ENCODE results near the gene UBR7. TPM values are rescaled to one million over a fixed set of nuclear protein-coding genes. Genes with fewer than 3 reads are reported as not detected.

Gene UBR7
- total RNA-seq, 1 donor from 2014 or later = 7.8 TPM

- H3K79me2 ChIP-seq (ENCODE audit: insufficient read depth, low read length) = peaks cover 28% of the 10 kb centered on the region
- H3K9me3 ChIP-seq (ENCODE audit: insufficient read depth, low read depth, low read length) = no peaks in the 10 kb centered on the region
- H3K27me3 Mint-ChIP-seq (ENCODE audit: low read depth, unreplicated experiment) = no peaks in the 10 kb centered on the region
- H3K36me3 Mint-ChIP-seq (ENCODE audit: low read depth, unreplicated experiment) = peaks cover 3% of the 10 kb centered on the region
- H3K4me2 ChIP-seq (ENCODE audit: low read length) = peak overlapping the region; percentile 100
- H3K9me3 Mint-ChIP-seq (ENCODE audit: unreplicated experiment) = no peaks in the 10 kb centered on the region
- peaks cover 6% of the 10 kb centered on the region for H3K4me1 ChIP-seq (ENCODE audit: insufficient read depth, low read length)
- TF ChIP-seq, protein P1, sequence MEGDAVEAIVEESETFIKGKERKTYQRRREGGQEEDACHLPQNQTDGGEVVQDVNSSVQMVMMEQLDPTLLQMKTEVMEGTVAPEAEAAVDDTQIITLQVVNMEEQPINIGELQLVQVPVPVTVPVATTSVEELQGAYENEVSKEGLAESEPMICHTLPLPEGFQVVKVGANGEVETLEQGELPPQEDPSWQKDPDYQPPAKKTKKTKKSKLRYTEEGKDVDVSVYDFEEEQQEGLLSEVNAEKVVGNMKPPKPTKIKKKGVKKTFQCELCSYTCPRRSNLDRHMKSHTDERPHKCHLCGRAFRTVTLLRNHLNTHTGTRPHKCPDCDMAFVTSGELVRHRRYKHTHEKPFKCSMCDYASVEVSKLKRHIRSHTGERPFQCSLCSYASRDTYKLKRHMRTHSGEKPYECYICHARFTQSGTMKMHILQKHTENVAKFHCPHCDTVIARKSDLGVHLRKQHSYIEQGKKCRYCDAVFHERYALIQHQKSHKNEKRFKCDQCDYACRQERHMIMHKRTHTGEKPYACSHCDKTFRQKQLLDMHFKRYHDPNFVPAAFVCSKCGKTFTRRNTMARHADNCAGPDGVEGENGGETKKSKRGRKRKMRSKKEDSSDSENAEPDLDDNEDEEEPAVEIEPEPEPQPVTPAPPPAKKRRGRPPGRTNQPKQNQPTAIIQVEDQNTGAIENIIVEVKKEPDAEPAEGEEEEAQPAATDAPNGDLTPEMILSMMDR (IDR thresholded peaks at IDR 0.05; ENCODE audit: insufficient read depth, low read depth, low read length) = no peak
- TF ChIP-seq EZH2 (IDR thresholded peaks at IDR 0.05; ENCODE audit: insufficient read depth, low read length) = no peak
- H3K4me3 ChIP-seq (ENCODE audit: insufficient read depth, low read depth, low read length) = peak overlapping the region; percentile 98
- H3K36me3 ChIP-seq (ENCODE audit: insufficient read depth, low read length) = peaks cover 5% of the 10 kb centered on the region
- no peaks in the 10 kb centered on the region for H3K27me3 ChIP-seq (ENCODE audit: insufficient read depth, low read length)
- FAIRE-seq (no peak), DNase-seq (ENCODE audit: low read depth) (no peak)
- H3K9ac ChIP-seq (ENCODE audit: low read length) = peak overlapping the region; percentile 99
- peaks cover 15% of the 10 kb centered on the region for H4K20me1 ChIP-seq (ENCODE audit: insufficient read depth, low read length)
- peak overlapping the region; percentile 91 for H3K27ac Mint-ChIP-seq (ENCODE audit: unreplicated experiment)
- peak overlapping the region; percentile 82 for H3K27ac ChIP-seq (ENCODE audit: low read depth, low read length)
- peak overlapping the region; percentile 97 for H3K4me3 Mint-ChIP-seq (ENCODE audit: unreplicated experiment)
- peak overlapping the region; percentile 94 for H2AFZ ChIP-seq (ENCODE audit: low read depth, low read length)
- H3K4me1 Mint-ChIP-seq (ENCODE audit: low read depth, unreplicated experiment) = peaks cover 6% of the 10 kb centered on the region
Observed at GRCh38 chr14:93185349-93185720, 21.7 kb upstream of the UBR7 start.

DNA sequence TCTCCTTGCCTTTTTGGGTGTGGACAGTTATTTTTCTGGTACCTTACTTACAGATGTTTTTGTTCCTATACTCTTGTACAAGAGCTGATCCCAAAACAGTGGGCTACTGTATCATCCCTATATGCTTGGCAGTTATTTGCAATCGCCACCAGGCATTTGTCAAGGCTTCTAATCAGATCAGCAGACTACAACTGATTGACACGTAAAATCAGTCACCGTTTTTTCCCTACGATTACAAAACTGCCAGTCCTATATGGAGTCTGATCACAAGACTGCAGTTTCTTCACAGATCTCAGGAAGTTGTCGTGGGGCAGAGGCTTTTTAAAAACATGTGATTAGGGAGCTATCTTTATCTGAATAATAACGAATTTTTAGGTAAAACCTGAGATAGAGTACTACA, 20.6 kb upstream of the UBR7 start:
- Histone ChIP-seq H3K4me1 (ENCODE audit: insufficient read depth, low read length) (peaks cover 6% of the 10 kb centered on the region), H3K9ac (ENCODE audit: low read length) (no peak overlapping the region), H4K20me1 (ENCODE audit: insufficient read depth, low read length) (peaks cover 15% of the 10 kb centered on the region), H3K4me3 (ENCODE audit: insufficient read depth, low read depth, low read length) (no peak overlapping the region), H3K79me2 (ENCODE audit: insufficient read depth, low read length) (peaks cover 28% of the 10 kb centered on the region), H2AFZ (ENCODE audit: low read depth, low read length) (no peak overlapping the region), H3K36me3 (ENCODE audit: insufficient read depth, low read length) (peaks cover 7% of the 10 kb centered on the region), H3K27ac (ENCODE audit: low read depth, low read length) (no peak overlapping the region), H3K9me3 (ENCODE audit: insufficient read depth, low read depth, low read length) (no peaks in the 10 kb centered on the region), H3K4me2 (ENCODE audit: low read length) (no peak overlapping the region), H3K27me3 (ENCODE audit: insufficient read depth, low read length) (no peaks in the 10 kb centered on the region)
- Mint-ChIP-seq H3K9me3 (ENCODE audit: unreplicated experiment) (no peaks in the 10 kb centered on the region), H3K27ac (ENCODE audit: unreplicated experiment) (no peak overlapping the region), H3K4me3 (ENCODE audit: unreplicated experiment) (no peak overlapping the region), H3K36me3 (ENCODE audit: low read depth, unreplicated experiment) (peaks cover 3% of the 10 kb centered on the region), H3K4me1 (ENCODE audit: low read depth, unreplicated experiment) (peaks cover 6% of the 10 kb centered on the region), H3K27me3 (ENCODE audit: low read depth, unreplicated experiment) (no peaks in the 10 kb centered on the region)
- no peak for FAIRE-seq
- no peak for DNase-seq (ENCODE audit: low read depth)
- TF ChIP-seq EZH2 (IDR thresholded peaks at IDR 0.05; ENCODE audit: insufficient read depth, low read length) = no peak
- TF ChIP-seq, protein P1 (IDR thresholded peaks at IDR 0.05; ENCODE audit: insufficient read depth, low read depth, low read length) = no peak

GRCh38 chr14:93186956-93187355, 20.1 kb upstream of the UBR7 start:
- Mint-ChIP-seq H3K4me1 (ENCODE audit: low read depth, unreplicated experiment) (peaks cover 6% of the 10 kb centered on the region), H3K27me3 (ENCODE audit: low read depth, unreplicated experiment) (no peaks in the 10 kb centered on the region), H3K27ac (ENCODE audit: unreplicated experiment) (no peak overlapping the region), H3K4me3 (ENCODE audit: unreplicated experiment) (no peak overlapping the region), H3K36me3 (ENCODE audit: low read depth, unreplicated experiment) (peaks cover 3% of the 10 kb centered on the region), H3K9me3 (ENCODE audit: unreplicated experiment) (no peaks in the 10 kb centered on the region)
- peaks cover 28% of the 10 kb centered on the region for H3K79me2 ChIP-seq (ENCODE audit: insufficient read depth, low read length)
- peaks cover 15% of the 10 kb centered on the region for H4K20me1 ChIP-seq (ENCODE audit: insufficient read depth, low read length)
- peaks cover 7% of the 10 kb centered on the region for H3K36me3 ChIP-seq (ENCODE audit: insufficient read depth, low read length)
- no peak overlapping the region for H3K4me3 ChIP-seq (ENCODE audit: insufficient read depth, low read depth, low read length)
- TF ChIP-seq, protein P1 (IDR thresholded peaks at IDR 0.05; ENCODE audit: insufficient read depth, low read depth, low read length) = no peak
- no peak for TF ChIP-seq EZH2 (IDR thresholded peaks at IDR 0.05; ENCODE audit: insufficient read depth, low read length)
- H2AFZ ChIP-seq (ENCODE audit: low read depth, low read length) = no peak overlapping the region
- FAIRE-seq = no peak
- no peaks in the 10 kb centered on the region for H3K27me3 ChIP-seq (ENCODE audit: insufficient read depth, low read length)
- no peak overlapping the region for H3K9ac ChIP-seq (ENCODE audit: low read length)
- H3K27ac ChIP-seq (ENCODE audit: low read depth, low read length) = no peak overlapping the region
- no peak overlapping the region for H3K4me2 ChIP-seq (ENCODE audit: low read length)
- peaks cover 6% of the 10 kb centered on the region for H3K4me1 ChIP-seq (ENCODE audit: insufficient read depth, low read length)
- H3K9me3 ChIP-seq (ENCODE audit: insufficient read depth, low read depth, low read length) = no peaks in the 10 kb centered on the region
- DNase-seq (ENCODE audit: low read depth) = no peak
